Sciatic nerve (tissue), 2 donors: Measurements from ENCODE around the gene DCAF17. TPM values are rescaled to one million over a fixed set of nuclear protein-coding genes. Genes with fewer than 3 reads are reported as not detected.
A peak's percentile ranks its signal among the peaks of the same experiment; 100 is the strongest.
"Not testable (repeated sequence)": the region's sequence is repeated elsewhere in the genome, so short reads cannot be mapped to it uniquely, and the experiment has no call there.

Experiments
- ATAC-seq: fragments of 200-7000 bp; cut with Tn5 transposase; one replicate; pipeline ENCODE4 v1.9.1; 2020; ENCODE audit warnings: mild to moderate bottlenecking, moderate library complexity
- DNase-seq: peaks from one replicate; pipeline ENCODE4 v3.0.0-alpha.2; 2020; ENCODE audit warnings: low spot score
- intact Hi-C: fragments of 100-400 bp; cut with DNase I; formaldehyde crosslinking; loops from one replicate; pipeline ENCODE4 v1.14.2; 2022
- total RNA-seq: library from RNA; stranded (reverse); fragmentation: NEBNext Ultra II Directional; extraction: Animal tissue kit (Norgen Biotek cat#: 25700); gene quantifications from one replicate; pipeline ENCODE4 v1.2.1, GENCODE V29; 2021
- donor health status: DM: no; HTN: no; CAD: no.
- donor health status: DM: no; HTN: no; CAD: no.

DCAF17 gene
- total RNA-seq, 1 donor from 2014 or later: 24.0 TPM

DNA sequence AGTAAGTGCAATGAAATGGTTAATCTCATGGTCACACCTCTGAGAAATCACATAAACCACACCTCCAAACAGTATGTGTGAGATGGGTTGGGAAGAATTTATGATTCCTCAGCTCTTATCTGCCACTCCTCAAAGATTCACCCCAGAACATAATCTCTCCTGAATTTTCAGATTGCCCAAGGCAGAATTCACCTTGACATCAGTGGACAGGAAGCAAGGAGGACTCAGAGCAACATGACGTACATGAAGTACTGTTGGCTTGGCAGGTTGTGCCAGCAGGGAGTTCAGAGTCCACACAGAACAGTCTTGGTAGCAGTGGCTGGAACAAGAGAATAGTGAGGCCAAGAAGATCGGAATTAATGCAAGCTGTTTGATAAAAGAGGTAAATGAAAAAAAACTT lies 56.6 kb downstream of the DCAF17 start:
- intact Hi-C loops: no loop called here
- no peak for ATAC-seq
- DNase-seq: no peak

GRCh38 chr2:171491292-171491691 lies 57.3 kb downstream of the DCAF17 start:
- intact Hi-C loops: no loop called here
- ATAC-seq (no peak), DNase-seq (no peak)

- intact Hi-C loops: no loop called here
- no peak for DNase-seq
- ATAC-seq: no peak
These were observed 58.6 kb downstream of the DCAF17 start for GRCh38 chr2:171492664-171493063.

DNA sequence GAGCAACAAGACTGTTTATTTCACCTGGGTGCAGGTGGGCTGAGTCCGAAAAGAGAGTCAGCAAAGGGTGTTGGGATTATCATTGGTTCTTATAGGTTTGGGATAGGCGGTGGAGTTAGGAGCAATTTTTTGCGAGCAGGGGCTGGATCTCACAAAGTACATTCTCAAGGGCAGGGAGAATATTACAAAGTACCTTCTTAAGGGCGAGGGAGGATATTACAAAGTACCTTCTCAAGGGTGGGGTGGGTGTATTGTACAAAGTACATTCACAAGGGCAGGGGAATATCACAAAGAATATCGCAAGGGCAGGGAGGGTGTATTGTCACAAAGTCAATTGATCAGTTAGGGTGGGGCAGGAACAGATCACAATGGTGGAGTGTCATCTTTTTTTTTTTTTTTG lies 63.6 kb downstream of the DCAF17 start:
- DNase-seq, intact Hi-C loops, ATAC-seq: not testable (repeated sequence)

DNA sequence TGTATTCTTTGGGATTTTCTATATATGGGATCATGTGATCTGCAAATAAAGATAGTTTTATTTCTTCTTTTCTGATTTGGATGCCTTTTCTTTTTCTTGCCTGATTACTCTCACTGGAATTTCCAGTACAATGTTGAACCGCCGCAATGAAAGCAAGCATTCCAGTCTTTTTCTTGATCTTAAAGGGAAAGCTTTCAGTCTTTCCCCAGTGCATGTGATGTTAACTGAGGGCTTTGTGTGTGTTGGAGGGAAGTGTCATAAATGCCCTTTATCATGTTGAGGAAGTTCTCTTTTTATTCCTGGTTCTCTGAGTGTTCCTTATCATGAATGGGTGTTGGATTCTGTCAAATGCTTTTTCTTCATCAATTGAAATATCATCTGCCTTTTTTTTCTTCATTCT lies 71.3 kb downstream of the DCAF17 start:
- intact Hi-C loops: no loop called here
- ATAC-seq (no peak), DNase-seq (no peak)

DNA sequence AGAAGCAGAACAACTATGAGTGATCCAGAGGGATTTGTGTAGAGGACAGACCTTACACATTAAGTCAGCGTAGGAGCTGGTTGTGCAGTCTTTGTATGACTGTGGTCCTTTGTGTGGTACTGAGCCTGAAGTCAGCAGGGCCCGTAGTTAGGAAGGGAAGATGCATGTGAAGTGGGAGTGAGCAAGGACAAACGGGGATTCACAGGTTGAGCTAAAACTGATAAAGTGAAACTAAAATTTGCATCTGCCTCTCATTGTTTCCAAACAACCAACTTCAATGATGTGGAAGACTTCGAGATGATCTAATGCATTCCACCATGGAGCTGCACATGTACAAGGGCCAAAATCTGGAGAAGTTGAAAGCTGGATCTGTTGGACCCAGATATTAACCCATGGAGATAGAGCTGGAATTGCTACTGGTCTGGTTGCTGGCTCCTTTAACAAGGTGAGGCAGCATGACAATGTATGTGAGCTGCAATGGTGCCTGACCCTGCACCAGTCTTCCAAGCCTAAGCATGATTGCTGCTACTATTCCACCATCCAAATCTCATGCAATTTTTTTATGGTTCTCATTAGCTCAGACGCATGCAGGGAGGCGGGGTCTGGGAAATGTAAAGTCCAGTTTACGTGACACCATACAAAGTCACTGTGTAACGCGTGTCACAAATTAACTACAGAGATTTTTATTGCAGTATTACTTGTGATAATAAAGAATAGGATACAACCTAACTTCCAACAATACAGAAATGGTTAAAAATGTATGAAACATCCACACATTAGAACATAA lies 76.1 kb downstream of the DCAF17 start:
- no peak for DNase-seq
- intact Hi-C loops: no loop called here

DNA sequence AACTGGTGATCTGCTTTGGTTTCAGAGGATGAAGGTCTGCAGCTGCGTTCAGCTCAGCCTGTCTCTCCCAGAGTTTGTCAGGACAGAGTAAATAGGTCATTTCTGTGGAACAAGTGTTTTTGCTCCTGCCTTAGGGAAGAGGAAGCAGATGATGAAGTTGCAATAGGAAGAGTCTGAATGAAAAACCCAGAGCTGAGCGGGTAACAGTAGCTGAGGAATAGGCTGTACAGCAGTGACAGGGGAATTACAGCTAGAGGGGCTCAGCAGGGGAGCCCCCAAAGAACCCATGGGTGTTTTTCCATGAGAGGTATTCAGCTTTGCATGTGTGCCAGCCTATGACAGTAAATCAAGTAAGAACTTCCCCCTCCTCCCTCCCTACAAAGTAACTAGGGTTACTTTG lies 78.0 kb downstream of the DCAF17 start:
- intact Hi-C loops: no loop called here
- ATAC-seq (no peak), DNase-seq (no peak)

More for the DNA sequence above, 76.1 kb downstream of the DCAF17 start:
- ATAC-seq: no peak

- intact Hi-C loops: no loop called here
- no peak for ATAC-seq
- DNase-seq: no peak
These were observed 78.7 kb downstream of the DCAF17 start for GRCh38 chr2:171512683-171513195.

DNA sequence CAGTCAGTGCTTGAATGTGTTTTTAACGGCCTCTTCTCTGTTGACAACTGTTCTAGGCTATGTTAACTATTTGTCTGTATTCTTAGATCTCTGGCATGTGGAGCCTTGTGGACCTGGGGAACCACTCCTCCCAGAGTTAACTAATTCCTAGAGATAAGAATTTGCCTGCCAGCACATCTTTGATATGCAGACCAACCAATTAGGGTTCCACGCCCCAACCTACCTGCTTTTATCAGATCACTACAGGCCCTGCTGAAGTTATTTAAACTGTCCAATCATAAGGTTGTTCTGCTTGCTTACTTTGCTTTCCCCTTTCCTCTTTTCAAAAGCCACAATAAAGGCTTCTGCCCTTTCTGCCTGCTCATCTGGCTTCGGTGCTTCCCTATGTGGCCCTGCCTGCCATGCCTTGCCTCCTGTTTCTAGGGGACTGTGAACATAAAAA lies 79.7 kb downstream of the DCAF17 start:
- no peak for DNase-seq
- ATAC-seq: no peak
- intact Hi-C loops: no loop called here

DNA sequence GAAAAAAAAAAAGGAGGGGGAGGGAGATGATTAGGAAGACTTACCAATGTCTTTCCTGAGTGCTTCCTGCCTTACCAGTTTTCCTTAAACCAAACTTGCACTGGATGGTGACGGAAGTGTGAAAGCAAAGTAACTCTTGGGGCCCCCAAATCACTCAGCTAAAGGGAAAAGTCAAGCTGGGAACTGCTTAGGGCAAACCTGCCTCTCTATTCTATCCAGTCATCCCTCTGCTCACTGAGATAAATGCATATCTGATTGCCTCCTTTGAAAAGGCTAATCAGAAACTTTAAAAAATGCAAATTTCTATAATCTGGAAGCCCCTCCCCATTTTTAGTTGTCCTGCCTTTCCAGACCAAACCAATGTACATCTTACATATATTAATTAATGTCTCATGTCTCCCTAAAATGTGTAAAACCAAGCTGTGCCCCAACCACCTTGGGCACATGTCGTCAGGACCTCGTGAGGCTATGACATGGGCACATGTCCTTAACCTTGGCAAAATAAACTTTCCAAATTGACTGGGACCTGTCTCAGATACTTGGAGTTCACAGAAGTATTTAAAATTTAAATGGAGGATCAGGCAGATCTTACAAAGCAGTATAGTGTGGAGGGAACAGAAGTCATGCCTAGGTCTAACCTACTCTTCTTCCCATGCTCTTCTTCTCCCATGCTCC lies 81.0 kb downstream of the DCAF17 start:
- intact Hi-C loops: no loop called here
- ATAC-seq: no peak
- no peak for DNase-seq

- DNase-seq (no peak), ATAC-seq (peak; percentile 43)
- intact Hi-C loops: no loop called here
These were observed 81.8 kb downstream of the DCAF17 start for GRCh38 chr2:171515672-171516298.

DNA sequence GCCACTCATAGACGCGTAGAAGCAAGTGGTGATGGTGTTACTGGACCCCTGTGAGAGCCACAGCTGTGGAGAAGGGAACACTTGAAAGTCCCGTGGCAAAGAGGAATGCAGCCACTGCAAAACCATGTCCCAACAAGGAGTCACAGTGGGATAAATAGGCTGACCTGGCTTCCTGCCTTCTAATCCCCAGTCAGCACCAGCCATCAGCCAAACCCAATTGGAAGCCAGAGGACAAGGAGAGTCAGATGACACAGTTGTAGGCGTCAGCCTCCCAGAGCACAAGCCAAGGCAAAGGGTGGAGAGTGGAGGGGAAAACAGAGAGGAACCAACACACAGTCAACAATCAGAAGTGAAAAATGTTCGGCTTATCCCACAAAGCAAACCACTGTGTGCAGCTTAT lies 82.8 kb downstream of the DCAF17 start:
- intact Hi-C loops: no loop called here
- no peak for DNase-seq
- peak; percentile 23 for ATAC-seq

GRCh38 chr2:171520471-171520870 lies 86.4 kb downstream of the DCAF17 start:
- intact Hi-C loops: loop anchor here (5.0 kb wide), 1 partner anchor 88 kb away; the partner anchor contains the start of genes DCAF17 and METTL8
- ATAC-seq: no peak
- no peak for DNase-seq

DNA sequence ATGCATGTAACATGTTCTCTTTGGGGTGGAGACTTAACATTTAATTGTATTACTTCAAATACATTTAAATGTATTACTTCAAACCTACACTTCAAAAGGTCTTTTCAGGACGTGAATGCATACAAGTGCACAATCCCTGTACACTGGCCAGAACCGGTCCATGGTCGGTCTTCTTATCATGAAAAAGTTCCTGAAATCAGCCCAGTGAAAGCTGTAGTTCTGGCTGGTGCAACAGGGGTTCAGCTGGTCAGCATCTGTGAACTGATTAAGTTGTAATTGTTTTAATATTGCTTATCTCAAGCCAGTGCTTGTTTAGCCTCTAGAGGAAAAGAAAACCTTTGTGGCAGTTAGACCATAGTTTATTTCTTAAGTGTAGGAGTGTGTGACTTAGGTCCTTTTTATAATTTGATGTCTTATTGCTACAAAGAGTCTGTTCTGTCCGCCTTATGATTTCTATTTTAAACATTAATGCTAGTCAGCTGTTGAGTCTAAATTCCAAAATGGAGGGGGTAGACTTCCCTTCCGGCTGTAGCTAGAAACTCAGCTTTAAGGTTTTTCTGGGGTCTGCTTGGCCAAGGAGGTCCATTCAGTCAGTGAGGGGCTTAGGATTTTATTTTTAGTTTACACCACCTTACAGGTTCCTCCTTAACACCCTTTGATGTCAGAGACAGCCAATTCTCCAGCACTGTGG lies 87.5 kb downstream of the DCAF17 start:
- ATAC-seq (no peak), DNase-seq (no peak)
- intact Hi-C loops: loop anchor here (5.0 kb wide), 1 partner anchor 89 kb away; the partner anchor contains the start of genes DCAF17 and METTL8

DNA sequence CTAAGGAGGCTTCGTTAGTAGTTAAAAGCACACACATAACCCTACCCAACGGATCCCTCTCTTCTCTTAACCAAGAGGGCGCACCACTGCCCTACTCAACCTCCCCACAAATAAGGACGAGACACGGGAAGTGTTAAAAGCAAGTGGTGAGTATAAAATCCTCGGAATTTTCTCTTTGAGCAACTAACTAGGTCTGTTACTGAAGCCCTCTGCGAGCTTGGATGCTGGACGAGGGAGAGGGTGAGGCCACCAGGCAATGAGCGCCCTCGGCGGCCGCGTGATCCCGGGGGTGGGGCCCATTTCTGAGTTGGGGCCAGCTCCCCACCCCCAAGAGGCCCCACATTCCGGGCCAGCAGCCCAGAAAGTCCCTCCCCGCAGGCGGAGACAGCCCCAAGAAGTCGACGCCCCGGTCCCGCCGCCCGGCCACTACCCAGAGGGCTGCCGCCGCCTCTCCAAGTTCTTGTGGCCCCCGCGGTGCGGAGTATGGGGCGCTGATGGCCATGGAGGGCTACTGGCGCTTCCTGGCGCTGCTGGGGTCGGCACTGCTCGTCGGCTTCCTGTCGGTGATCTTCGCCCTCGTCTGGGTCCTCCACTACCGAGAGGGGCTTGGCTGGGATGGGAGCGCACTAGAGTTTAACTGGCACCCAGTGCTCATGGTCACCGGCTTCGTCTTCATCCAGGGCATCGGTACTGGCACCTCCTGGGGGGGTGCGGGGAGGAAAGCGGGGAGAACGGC lies 88.2 kb downstream of the DCAF17 start, which contains the start of gene CYBRD1:
CYBRD1 (plus strand) TSS at position 423 of the 736 bp plus-strand sequence; CDS start at position 495, 72 bp downstream.
- DNase-seq (peak; percentile 95), ATAC-seq (peak; percentile 94)
- intact Hi-C loops: loop anchor here (5.0 kb wide), 1 partner anchor 90 kb away; the partner anchor contains the start of genes DCAF17 and METTL8

- intact Hi-C loops: loop anchor here (5.0 kb wide), 1 partner anchor 90 kb away; the partner anchor contains the start of genes DCAF17 and METTL8
- peak; percentile 53 for ATAC-seq
- DNase-seq: peak; percentile 74
These were observed 88.7 kb downstream of the DCAF17 start for GRCh38 chr2:171522788-171523087.

DNA sequence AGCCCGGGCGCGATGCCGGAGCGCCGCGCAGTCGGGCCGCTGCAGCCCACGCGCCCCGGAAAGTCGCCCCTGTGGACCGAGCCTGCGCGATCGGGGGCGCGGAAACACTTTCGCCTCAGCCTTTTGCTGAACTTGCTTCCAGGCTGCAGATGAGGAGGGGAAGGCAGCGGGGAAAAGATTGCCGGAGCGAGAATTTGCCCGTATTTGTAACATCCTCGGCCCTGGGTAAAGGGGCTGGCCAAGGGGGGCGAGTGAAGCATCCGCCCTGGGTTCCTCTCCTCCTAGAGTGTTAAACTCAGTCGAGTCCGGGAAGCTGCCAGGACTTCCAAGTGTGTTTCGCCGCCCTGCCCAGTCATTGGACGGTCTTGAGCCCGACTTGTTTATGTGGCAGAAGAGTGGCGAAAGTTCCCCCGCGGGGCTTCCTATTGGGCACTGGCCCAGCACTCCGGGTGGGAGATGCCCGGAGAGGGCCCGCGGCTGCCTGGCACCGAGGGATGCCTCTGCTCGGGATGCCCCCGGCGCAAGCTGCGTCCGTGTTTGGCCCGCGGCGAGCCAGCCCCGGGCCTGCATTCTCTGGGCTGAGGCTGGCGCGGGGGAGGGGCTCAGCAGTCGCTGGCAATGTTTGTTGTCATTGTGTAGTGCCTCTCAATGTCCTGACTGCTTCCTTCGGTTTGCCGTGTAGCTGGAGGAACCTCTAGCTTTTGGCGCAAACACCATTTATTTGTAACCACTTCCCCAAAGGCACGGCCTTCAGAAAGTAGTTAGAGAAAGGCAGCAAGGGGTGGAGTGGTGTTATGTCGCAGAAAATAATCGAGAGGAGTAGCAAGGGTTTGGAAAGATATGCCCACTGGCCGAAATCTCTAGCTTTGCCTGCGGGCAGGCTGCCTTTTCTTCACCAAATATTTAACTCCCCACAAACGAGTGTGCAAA lies 89.3 kb downstream of the DCAF17 start:
- peak; percentile 77 for ATAC-seq
- intact Hi-C loops: loop anchor here (5.0 kb wide), 1 partner anchor 91 kb away; the partner anchor contains the start of genes DCAF17 and METTL8
- DNase-seq: peak; percentile 86
